ENCODE data around the gene STK38L. TPM values are rescaled to one million over a fixed set of nuclear protein-coding genes. Genes with fewer than 3 reads are reported as not detected.

The STK38L gene
- total and polyA plus RNA-seq, 2 of the 8 experiments (the other 6 are each of a cell fraction or from before 2014, with no cell fraction given) = 8.1 to 63.6 TPM

DNA sequence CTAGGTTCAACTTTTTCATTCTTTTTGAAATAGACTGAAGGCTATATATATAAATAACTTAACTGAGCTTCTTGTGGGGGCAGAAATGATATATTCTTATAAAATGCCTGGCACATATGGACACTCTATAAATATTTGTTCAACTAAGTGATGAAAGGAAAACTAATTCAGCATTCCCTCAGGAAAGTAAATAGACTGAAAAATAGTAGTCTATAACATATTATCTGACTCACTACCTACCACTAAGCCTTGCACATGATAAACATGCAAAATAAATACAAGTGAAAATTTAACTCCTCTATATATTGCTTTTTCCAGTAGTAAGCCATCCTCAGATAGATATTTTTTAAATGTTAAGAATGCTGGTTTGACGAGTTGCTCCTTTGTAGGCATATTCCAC, 72.9 kb downstream of the STK38L start:
- H2BK20ac ChIP-seq (ENCODE audit: low read length) = no peak overlapping the region
- no peak overlapping the region for H4K5ac ChIP-seq (ENCODE audit: insufficient read length, low read depth, low read length)
- peaks cover 0 to 35% (median 8%) of the 10 kb centered on the region in 4 experiments; a peak in 5 of 8 replicates for H3K36me3 ChIP-seq (ENCODE audit: control insufficient read depth in 2 of 4, insufficient read depth in 4 of 4, low read length in 3 of 4)
- no peak overlapping the region for H3K9ac ChIP-seq (replicated peaks in 1 of 4; ENCODE audit: extremely low read depth in 1 of 4, low read depth in 3 of 4, low read length in 3 of 4)
- H3K79me2 ChIP-seq (ENCODE audit: control insufficient read depth in 1 of 2, insufficient read depth in 2 of 2, low read length in 2 of 2) = no peaks in the 10 kb centered on the region
- H2BK120ac ChIP-seq (replicated peaks; ENCODE audit: low read depth, low read length) = no peak overlapping the region
- WGBS, 2 experiments (ENCODE audit: extremely low coverage in 1 of 2, insufficient coverage in 1 of 2, insufficient read length in 1 of 2, insufficient replicate concordance in 2 of 2, low coverage in 1 of 2, low lambda C conversion rate in 2 of 2, missing lambda C conversion rate in 1 of 2) = 88% methylated on average over 1 of the region's 1 CpG; no CpG with 5 or more reads in 1 of the 2 experiments
- H3K27me3 ChIP-seq (replicated peaks in 1 of 4; ENCODE audit: control insufficient read depth in 3 of 4, extremely low read depth in 1 of 4, insufficient read depth in 3 of 4, low read length in 3 of 4) = no peaks in the 10 kb centered on the region
- H3K18ac ChIP-seq (ENCODE audit: extremely low read depth, low read length) = no peak overlapping the region
- no peak for TF ChIP-seq KDM5A (IDR thresholded peaks at IDR 0.05; ENCODE audit: low read length)
- no peaks in the 10 kb centered on the region for H3K79me1 ChIP-seq (ENCODE audit: low read depth, low read length)
- H3K14ac ChIP-seq (ENCODE audit: insufficient read length) = no peak overlapping the region
- no peaks in the 10 kb centered on the region for H3K9me3 ChIP-seq (ENCODE audit: insufficient read depth in 2 of 2, low read depth in 1 of 2, low read length in 1 of 2)
- H3K23me2 ChIP-seq (ENCODE audit: low read depth, low read length) = no peaks in the 10 kb centered on the region
- no peak overlapping the region for H4K91ac ChIP-seq (replicated peaks; ENCODE audit: insufficient read length, low read length)
- H3K23ac ChIP-seq (ENCODE audit: insufficient read length) = no peak overlapping the region
- no peak overlapping the region for H2BK15ac ChIP-seq (ENCODE audit: low read length)
- H3K4me2 ChIP-seq (ENCODE audit: insufficient read depth in 1 of 2, low read depth in 2 of 2, low read length in 2 of 2) = no peak overlapping the region
- H3K56ac ChIP-seq (replicated peaks; ENCODE audit: insufficient read length, low read depth, low read length) = no peak overlapping the region
- no peak overlapping the region for H2AK5ac ChIP-seq (ENCODE audit: low read depth, low read length)
- no peak overlapping the region for H2BK12ac ChIP-seq (ENCODE audit: low read depth, low read length)
- CTCF ChIA-PET (ENCODE audit: partially characterized antibody) = no interaction called here
- H3K4ac ChIP-seq (replicated peaks; ENCODE audit: insufficient read length, low read depth, low read length) = no peak overlapping the region
- H3K4me1 ChIP-seq (replicated peaks in 1 of 4; ENCODE audit: control insufficient read depth in 3 of 4, insufficient read depth in 4 of 4, low read length in 3 of 4) = peaks cover 0 to 5% (median 4%) of the 10 kb centered on the region in 4 experiments; a peak in 5 of 7 replicates
- no peak overlapping the region for H2AFZ ChIP-seq (ENCODE audit: low read length)
- H4K8ac ChIP-seq (ENCODE audit: extremely low read depth, insufficient read depth, low read length) = no peak overlapping the region
- DNase-seq (ENCODE audit: low read depth in 1 of 2, low spot score in 2 of 2) = no peak
- no peak overlapping the region for H2BK5ac ChIP-seq (ENCODE audit: low read depth, low read length)
- POLR2A ChIA-PET (ENCODE audit: partially characterized antibody) = no interaction called here
- FAIRE-seq = no peak
- no peak overlapping the region for H3K27ac ChIP-seq (ENCODE audit: low read depth, low read length)
- H3K4me3 ChIP-seq (ENCODE audit: extremely low read depth in 1 of 4, insufficient read depth in 2 of 4, low read depth in 3 of 4, low read length in 4 of 4) = no peak overlapping the region
- no peaks in the 10 kb centered on the region for H4K20me1 ChIP-seq (replicated peaks in 1 of 2; ENCODE audit: control insufficient read depth in 1 of 2, insufficient read depth in 2 of 2, low read length in 2 of 2)

Data from H1 (cell line).